CD1c-positive myeloid dendritic cell (primary cell): ENCODE data around the gene SOWAHA.
"Not testable (repeated sequence)": the region's sequence is repeated elsewhere in the genome, so short reads cannot be mapped to it uniquely, and the experiment has no call there.

Experiments used
- DNase-seq: peaks from one replicate; pipeline ENCODE4 v3.0.0-alpha.2; 2016; ENCODE audit errors: extremely low spot score

SOWAHA gene

DNA sequence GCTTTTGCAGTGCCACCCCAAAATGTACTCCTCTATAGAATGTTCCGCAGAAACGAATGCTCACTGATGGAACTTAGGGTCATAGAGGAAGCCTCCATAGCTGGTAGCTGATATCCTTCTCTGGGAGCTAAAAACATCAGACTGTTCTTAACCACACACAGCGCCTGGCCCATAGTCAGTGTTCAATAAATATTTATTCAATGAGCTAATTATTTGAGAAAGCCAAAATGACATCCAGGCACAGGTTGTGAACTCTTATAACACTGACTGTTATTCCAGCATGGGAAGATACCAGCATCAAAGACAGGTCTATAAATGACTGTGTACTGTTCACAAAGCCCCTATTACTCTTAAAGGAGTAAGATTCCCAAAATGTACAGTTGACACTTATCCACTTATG lies 40.2 kb downstream of the SOWAHA start:
- no peak for DNase-seq

DNA sequence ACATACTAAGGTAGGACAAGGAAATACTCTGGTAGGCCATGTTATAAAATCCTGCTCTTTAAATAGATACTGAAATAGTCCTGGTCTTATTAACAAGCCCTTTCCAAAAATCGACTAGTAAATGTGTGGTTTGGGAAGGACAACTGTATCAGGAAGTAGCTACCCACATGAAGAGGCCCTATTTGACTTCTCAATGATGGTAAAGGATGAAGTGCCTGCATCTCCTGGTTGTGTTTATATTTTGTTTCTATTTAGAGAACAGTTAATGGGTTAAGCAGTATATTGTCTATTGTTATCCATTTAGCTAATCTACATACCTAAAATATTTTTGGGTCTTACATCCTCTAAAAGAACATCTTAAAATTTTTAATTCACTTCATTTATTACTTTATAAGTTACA lies 40.7 kb downstream of the SOWAHA start:
- DNase-seq, result no peak

DNA sequence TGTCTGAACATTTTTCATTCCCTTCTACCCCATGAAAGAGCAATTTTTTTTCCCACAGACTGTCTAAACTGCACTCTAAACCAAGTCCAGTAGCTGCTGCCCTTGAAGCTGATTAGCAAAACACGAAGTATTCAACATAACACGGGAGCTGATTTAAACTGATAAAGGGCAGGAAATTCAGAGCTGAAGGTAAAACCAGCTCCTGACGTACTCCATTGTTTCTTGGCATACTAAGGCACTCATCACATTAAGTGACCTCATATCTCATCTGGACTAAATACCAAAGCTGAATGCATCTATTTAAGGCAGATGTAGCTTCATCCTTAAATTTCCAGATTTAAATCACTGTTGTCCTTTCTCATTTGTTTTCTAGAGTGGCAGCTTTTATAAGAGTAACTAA lies 41.2 kb downstream of the SOWAHA start:
- DNase-seq, result no peak

DNA sequence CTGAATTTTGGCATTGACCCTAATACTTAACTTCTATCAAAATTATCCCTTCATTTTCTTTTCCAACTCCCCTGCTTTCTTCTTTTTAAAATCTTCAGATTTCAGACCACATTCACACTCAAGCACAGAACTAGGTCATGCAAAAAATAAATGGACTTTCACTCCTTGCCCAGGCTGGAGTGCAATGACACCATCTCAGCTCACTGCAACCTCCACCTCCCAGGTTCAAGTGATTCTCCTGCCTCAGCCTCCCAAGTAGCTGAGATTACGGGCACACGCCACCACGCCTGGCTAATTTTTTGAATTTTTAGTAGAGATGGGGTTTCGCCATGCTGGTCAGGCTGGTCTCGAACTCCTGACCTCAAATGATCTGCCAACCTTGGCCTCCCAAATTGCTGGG lies 41.9 kb downstream of the SOWAHA start:
- DNase-seq, result not testable (repeated sequence)

DNA sequence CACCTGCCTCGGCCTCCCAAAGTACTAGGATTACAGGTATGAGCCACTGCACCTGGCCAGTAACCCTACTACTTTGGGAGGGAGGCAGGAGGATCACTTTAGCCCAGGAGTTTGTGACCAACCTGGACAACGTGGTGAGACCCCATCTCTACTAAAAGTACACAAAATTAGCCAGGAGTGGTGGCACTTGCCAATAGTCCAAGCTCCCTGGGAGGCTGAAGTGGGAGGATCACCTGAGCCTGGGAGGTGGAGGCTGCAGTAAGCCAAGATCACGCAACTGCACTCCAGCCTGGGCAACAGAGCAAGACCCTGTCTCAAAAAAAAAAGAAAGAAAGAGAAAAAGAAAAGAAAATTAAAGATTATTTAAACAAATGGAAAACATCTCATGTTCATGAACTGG lies 42.9 kb downstream of the SOWAHA start:
- DNase-seq, result no peak

DNA sequence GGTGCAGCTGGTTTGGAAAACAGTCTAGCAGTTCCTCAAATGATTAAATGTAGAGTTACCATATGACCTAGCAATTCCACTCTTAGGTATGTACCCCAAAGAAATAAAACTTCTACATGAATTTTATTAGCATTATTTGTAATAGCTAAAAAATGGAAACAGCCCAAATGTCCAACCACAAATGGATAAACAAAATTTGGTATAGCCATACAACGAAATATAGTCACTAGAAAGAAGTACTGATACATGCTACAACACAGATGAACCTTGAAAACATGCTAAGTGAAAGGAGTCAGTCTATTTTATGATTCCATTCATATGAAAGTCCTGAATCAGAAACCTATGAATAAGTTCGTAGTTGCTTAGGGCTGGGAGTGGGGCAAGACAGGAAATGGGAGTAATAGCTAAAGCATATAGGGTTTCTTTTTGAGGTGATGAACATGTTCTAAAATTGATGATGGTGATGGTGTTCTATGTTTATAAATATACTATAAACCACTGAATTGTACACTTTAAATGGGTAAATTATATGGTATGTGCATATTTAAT lies 46.9 kb downstream of the SOWAHA start:
- DNase-seq, result no peak

DNA sequence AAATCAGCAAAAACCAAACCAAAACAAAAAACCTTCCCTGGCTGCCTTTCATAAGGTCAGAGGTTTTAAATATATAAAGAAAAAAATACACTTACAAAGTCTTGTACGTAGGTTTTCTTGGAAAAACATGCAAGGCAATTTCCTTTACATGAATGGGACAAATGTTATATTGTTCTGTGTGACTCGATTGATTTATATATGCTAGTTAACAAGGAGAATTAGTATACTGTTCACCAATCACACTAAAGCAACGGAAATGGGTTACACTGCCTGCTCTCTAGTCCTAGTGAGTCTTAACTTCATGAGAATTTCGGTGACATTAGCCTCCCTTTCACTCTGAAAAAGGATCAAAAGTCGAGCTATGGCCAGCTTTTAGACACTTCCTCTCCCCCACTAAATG lies 47.6 kb downstream of the SOWAHA start:
- DNase-seq, result no peak

DNA sequence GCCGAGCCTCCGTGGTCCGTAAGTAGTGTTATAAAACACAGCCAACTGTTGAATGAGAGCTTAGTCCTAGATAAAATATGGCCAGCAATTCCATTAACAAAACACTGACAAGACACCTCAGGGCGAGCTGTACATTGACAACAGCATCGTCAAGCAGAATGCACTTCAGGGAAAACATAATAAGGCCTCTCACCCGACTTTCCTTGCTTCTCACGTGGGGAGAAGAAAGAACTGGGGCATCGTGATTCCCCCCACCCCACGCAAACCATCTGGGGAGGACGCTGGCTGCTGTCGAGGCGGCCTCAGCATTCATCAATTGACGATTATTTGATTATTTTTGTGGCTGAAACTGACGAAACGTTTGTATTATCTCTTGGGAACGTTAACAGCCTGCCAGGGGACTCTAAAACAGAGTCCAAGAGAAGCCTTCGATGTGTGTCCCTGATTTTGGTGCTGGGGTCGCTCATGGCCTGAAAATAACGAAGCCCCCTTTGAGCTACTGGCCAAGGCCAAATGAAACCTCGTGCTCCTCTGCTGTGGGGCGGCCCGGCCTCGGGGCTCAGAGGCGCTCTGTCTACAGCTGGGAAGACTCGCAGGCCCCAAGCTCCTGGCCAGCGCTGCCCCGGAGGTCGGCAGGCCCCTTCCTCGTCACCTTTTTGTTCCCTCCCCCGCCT lies 52.7 kb downstream of the SOWAHA start:
- DNase-seq, result no peak
